HepG2 (cell line): Measurements from ENCODE around the gene STK32B. TPM values are rescaled to one million over a fixed set of nuclear protein-coding genes. Genes with fewer than 3 reads are reported as not detected.

Experiments used
- ATAC-seq: fragments of 200-7000 bp; cut with Tn5 transposase; 3 replicates; pipeline ENCODE4 v1.9.1; 2020; ENCODE audit warnings: mild to moderate bottlenecking, moderate library complexity
- BruUV-seq: library from RNA; stranded (reverse); fragments of 400-500 nt; replicated peaks from 2 replicates; lab custom pipeline; 2021; lab: Mats Ljungman, UMichigan
- CTCF ChIA-PET: fragments of 300-600 bp; formaldehyde crosslinking; extraction: SDS; loops from one replicate; lab custom pipeline; 2021; ENCODE audit warnings: low total read pairs, inconsistent platforms, low intra/inter-chr PET ratio; lab: Yijun Ruan, JAX
- POLR2A ChIA-PET: fragments of 350-600 bp; sonication (Branson Sonifier 250); formaldehyde crosslinking; loops from one replicate; lab custom pipeline; 2020; ENCODE audit warnings: antibody characterized with exemption, inconsistent platforms; lab: Yijun Ruan, JAX
- DNase-seq: peaks from one replicate; pipeline ENCODE4 v3.0.0-alpha.2; 2015; ENCODE audit warnings: low spot score
- FAIRE-seq: peaks from 3 replicates; lab custom pipeline; 2011; peaks lifted over from hg19 to GRCh38; lab: Jason Lieb, UNC
- H2AFZ ChIP-seq: one replicate; pipeline ENCODE4 v1.6.1; 2011; ENCODE audit warnings: low read length, inconsistent platforms
- H3K27ac ChIP-seq: fragments of 300-600 bp; 3 replicates; pipeline ENCODE4 v1.8.0; 2011; ENCODE audit warnings: mixed run types, mild to moderate bottlenecking, mixed read lengths, low read length, inconsistent platforms; ENCODE audit not compliant: insufficient read depth; ENCODE audit errors: extremely low read length
- H3K27me3 ChIP-seq, 2 experiments: fragments of 200-600 bp in 1 of 2; 2 replicates in 1 of 2; 3 replicates in 1 of 2; pipeline versions ENCODE4 v1.6.0 to v1.8.0; 2011; ENCODE audit warnings: low read length in 2 of 2, mild to moderate bottlenecking in 2 of 2, moderate library complexity in 2 of 2, inconsistent platforms in 1 of 2; ENCODE audit not compliant: insufficient read depth in 2 of 2, control insufficient read depth in 1 of 2
- H3K36me3 ChIP-seq, 2 experiments: fragments of 200-600 bp in 1 of 2; replicated peaks in 1 of 2; 2 replicates in 1 of 2; 3 replicates in 1 of 2; pipeline versions ENCODE4 v1.5.1 to v1.8.0; 2011; ENCODE audit warnings: low read length in 2 of 2, inconsistent platforms in 1 of 2; ENCODE audit not compliant: insufficient read depth in 2 of 2, control insufficient read depth in 1 of 2
- H3K4me1 ChIP-seq: 2 replicates; pipeline ENCODE4 v1.5.1; 2012; ENCODE audit warnings: low read length, inconsistent platforms; ENCODE audit not compliant: insufficient read depth
- H3K4me2 ChIP-seq: 2 replicates; pipeline ENCODE4 v1.6.0; 2011; ENCODE audit warnings: low read depth, low read length, inconsistent platforms
- H3K4me3 ChIP-seq, 3 experiments: fragments of 200-600 bp in 1 of 3; sonication (generic), shearing (Covaris generic) in 1 of 3; replicated peaks in 1 of 3; 2 replicates each; pipeline ENCODE4 v1.5.1; 2011 to 2016; ENCODE audit warnings: low read length in 3 of 3, inconsistent platforms in 2 of 3, low read depth in 2 of 3, mild to moderate bottlenecking in 2 of 3, control low read depth in 1 of 3, mixed read lengths in 1 of 3; ENCODE audit not compliant: insufficient read depth in 1 of 3
- H3K79me2 ChIP-seq: one replicate; pipeline ENCODE4 v1.6.1; 2011; ENCODE audit warnings: low read length, inconsistent platforms; ENCODE audit not compliant: insufficient read depth
- H3K9ac ChIP-seq: 2 replicates; pipeline ENCODE4 v1.6.0; 2011; ENCODE audit warnings: mild to moderate bottlenecking, low read depth, low read length, inconsistent platforms; ENCODE audit not compliant: insufficient read depth
- H3K9me3 ChIP-seq: 2 replicates; pipeline ENCODE4 v1.5.1; 2012; ENCODE audit warnings: mild to moderate bottlenecking, low read length
- H4K20me1 ChIP-seq: 2 replicates; pipeline ENCODE4 v1.6.0; 2011; ENCODE audit warnings: inconsistent platforms, mild to moderate bottlenecking, low read length, moderate library complexity; ENCODE audit not compliant: insufficient read depth
- AFF4 ChIP-seq: sonication (generic); formaldehyde crosslinking; IDR thresholded peaks from 2 replicates; pipeline ENCODE4 v1.4.0; 2020; ENCODE audit warnings: missing genetic modification reagents
- CREB1 ChIP-seq, 2 experiments: fragments of 450-650 bp in 1 of 2; IDR thresholded peaks; 2 replicates each; pipeline ENCODE4 v1.6.1; 2016 to 2017; ENCODE audit warnings: control low read depth in 1 of 2, mild to moderate bottlenecking in 1 of 2, missing compliant biosample characterization in 1 of 2, missing genetic modification characterization in 1 of 2
- HOMEZ ChIP-seq: IDR thresholded peaks from 2 replicates; pipeline ENCODE4 v1.6.1; 2016; ENCODE audit warnings: low read depth
- KLF6 ChIP-seq: IDR thresholded peaks from 2 replicates; pipeline ENCODE4 v1.8.0; 2016; ENCODE audit warnings: missing biosample characterization, missing genetic modification reagents
- MAFG ChIP-seq: sonication (generic); formaldehyde crosslinking; IDR thresholded peaks from 2 replicates; pipeline ENCODE4 v1.5.1; 2020; ENCODE audit warnings: mild to moderate bottlenecking, missing genetic modification reagents
- POGZ ChIP-seq: sonication (generic); formaldehyde crosslinking; IDR thresholded peaks from 2 replicates; pipeline ENCODE4 v1.4.0; 2020; ENCODE audit warnings: mild to moderate bottlenecking, missing genetic modification reagents
- ZBTB7B ChIP-seq: sonication (generic); formaldehyde crosslinking; IDR thresholded peaks from 2 replicates; pipeline ENCODE4 v1.4.0; 2020; ENCODE audit warnings: missing genetic modification reagents
- ZFP1 ChIP-seq: IDR thresholded peaks from 2 replicates; pipeline ENCODE4 v1.6.1; 2016
- ZNF143 ChIP-seq: sonication (generic); formaldehyde crosslinking; IDR thresholded peaks from 2 replicates; pipeline ENCODE4 v1.4.0; 2020; ENCODE audit warnings: missing genetic modification reagents
- ZNF34 ChIP-seq: sonication (generic); formaldehyde crosslinking; IDR thresholded peaks from 2 replicates; pipeline ENCODE4 v1.4.0; 2020; ENCODE audit warnings: mild to moderate bottlenecking, missing genetic modification reagents, borderline replicate concordance
- ZNF510 ChIP-seq: sonication (generic); formaldehyde crosslinking; IDR thresholded peaks from 2 replicates; pipeline ENCODE4 v1.4.0; 2020; ENCODE audit warnings: low read depth, mild to moderate bottlenecking, missing genetic modification reagents
- ZNF562 ChIP-seq: sonication (generic); formaldehyde crosslinking; IDR thresholded peaks from 2 replicates; pipeline ENCODE4 v1.8.0; 2022; ENCODE audit warnings: missing genetic modification reagents, borderline replicate concordance
- ZSCAN21 ChIP-seq: sonication (generic); formaldehyde crosslinking; IDR thresholded peaks from 2 replicates; pipeline ENCODE4 v1.8.0; 2022; ENCODE audit warnings: mild to moderate bottlenecking, missing genetic modification reagents, moderate library complexity, borderline replicate concordance
- WGBS: methylation state at CpG from one replicate; pipeline ENCODE4 v1.1.6; 2017; ENCODE audit warnings: low lambda C conversion rate; 5-methylcytosine and 5-hydroxymethylcytosine counted together
- in situ Hi-C: cut with HindIII; loops from 2 replicates; pipeline ENCODE4 v1.10.0; 2017; ENCODE audit warnings: low pct_unique_long_range_greater_than_20kb; ENCODE audit not compliant: extremely low pct_ligation_motif_present
- intact Hi-C: fragments of 100-400 bp; cut with micrococcal nuclease; formaldehyde crosslinking; loops from one replicate; pipeline ENCODE4 v1.10.0; 2022; ENCODE audit not compliant: unreplicated experiment
- polyA plus RNA-seq, 8 experiments: library from polyadenylated mRNA; depleted of rRNA in 3 of 8; stranded (reverse) in 7 of 8; unstranded in 1 of 8; fragments of >200 nt; fragmentation: Illumina TruSeq in 4 of 8; extraction: Trizol in 4 of 8; gene quantifications; 2 replicates each; pipeline versions ENCODE4 v1.2.1 to v1.2.3, GENCODE V29; 2011 to 2016; ENCODE audit warnings: low read depth in 4 of 8, missing spikeins in 1 of 8, mixed read lengths in 1 of 8; ENCODE audit not compliant: insufficient read depth in 1 of 8
- total RNA-seq, 5 experiments: library from RNA; depleted of rRNA; stranded (reverse); fragments of >200 nt; fragmentation: Illumina TruSeq; extraction: Trizol; gene quantifications; 2 replicates each; pipeline ENCODE4 v1.2.3, GENCODE V29; 2016; ENCODE audit warnings: low read depth in 1 of 5

STK32B gene
- total and polyA plus RNA-seq, 2 of the 13 experiments (the other 11 are each of a cell fraction or from before 2014, with no cell fraction given) = not detected

- no peak overlapping the region for H2AFZ ChIP-seq
- H3K27ac ChIP-seq = no peak overlapping the region
- H3K4me1 ChIP-seq = no peaks in the 10 kb centered on the region; the same call in 1 of the 2 replicates
- H3K79me2 ChIP-seq = no peaks in the 10 kb centered on the region
- intact Hi-C loops (no loop called here), in situ Hi-C loops (no loop called here)
- H3K4me3 ChIP-seq = no peak overlapping the region
- ChIA-PET CTCF (no interaction called here), POLR2A (no interaction called here)
- H3K4me2 ChIP-seq = no peak overlapping the region
- no peak for DNase-seq
- 3% methylated on average over 3 of the region's 3 CpGs for WGBS
- no TSS peak for BruUV-seq
- TF ChIP-seq ZFP1 (CRISPR knock-in tag) (no peak), CREB1 (IDR thresholded peaks at IDR 0.05) (no peak), CREB1 (CRISPR knock-in tag; IDR thresholded peaks at IDR 0.05) (no peak), HOMEZ (CRISPR knock-in tag) (no peak), ZNF34 (no peak), ZNF510 (no peak), ZSCAN21 (CRISPR knock-in tag) (no peak), KLF6 (CRISPR knock-in tag) (no peak), ZBTB7B (CRISPR knock-in tag) (no peak), ZNF143 (CRISPR knock-in tag) (no peak), MAFG (CRISPR knock-in tag) (no peak), POGZ (CRISPR knock-in tag) (no peak), AFF4 (CRISPR knock-in tag) (no peak), ZNF562 (CRISPR knock-in tag) (no peak)
- ATAC-seq = no peak
- H3K27me3 ChIP-seq = peaks cover 1 to 23% of the 10 kb centered on the region in 2 experiments; a peak in 3 of 5 replicates
- no peaks in the 10 kb centered on the region for H4K20me1 ChIP-seq
- no peak overlapping the region for H3K9ac ChIP-seq
- no peaks in the 10 kb centered on the region for H3K36me3 ChIP-seq
- H3K9me3 ChIP-seq = no peaks in the 10 kb centered on the region
- no peak for FAIRE-seq
Observed at GRCh38 chr4:5009796-5010195, 41.5 kb upstream of the STK32B start.
